ENCODE measurements around the gene C2orf92. TPM values are rescaled to one million over a fixed set of nuclear protein-coding genes. Genes with fewer than 3 reads are reported as not detected.

The C2orf92 gene
- total RNA-seq, 1 experiment from 2014 or later = 10.2 TPM

GRCh38 chr2:97663962-97664635 is 5.4 kb upstream of the C2orf92 start, which contains the start of gene ACTR1B:
ACTR1B (minus strand) TSS chr2:97664044; CDS start chr2:97663890, 154 bp downstream.
- H3K4me3 ChIP-seq (ENCODE audit: low read depth, low read length) = peak within 1 kb of the TSS; percentile 73
- H3K36me3 Mint-ChIP-seq (ENCODE audit: insufficient read depth, unreplicated experiment) = peaks cover 25% of the 10 kb centered on the region
- H3K9me3 Mint-ChIP-seq (ENCODE audit: unreplicated experiment) = no peaks in the 10 kb centered on the region
- peak within 1 kb of the TSS; percentile 94 for H3K4me3 Mint-ChIP-seq (ENCODE audit: unreplicated experiment)
- H3K9me3 ChIP-seq = no peaks in the 10 kb centered on the region
- no peaks in the 10 kb centered on the region; the same call in 1 of the 2 replicates for H3K36me3 ChIP-seq (ENCODE audit: control insufficient read depth, insufficient read depth, low read length)
- peak; percentile 99 for DNase-seq
- no peaks in the 10 kb centered on the region for H3K27me3 ChIP-seq (replicated peaks; ENCODE audit: control insufficient read depth, insufficient read depth, low read length)
- no TSS peak for BruUV-seq (replicated peaks)
- H3K27ac Mint-ChIP-seq (ENCODE audit: unreplicated experiment) = peak within 1 kb of the TSS; percentile 98
- H3K27me3 Mint-ChIP-seq (ENCODE audit: insufficient read depth, unreplicated experiment) = no peaks in the 10 kb centered on the region
- H3K4me1 ChIP-seq = peaks cover 6% of the 10 kb centered on the region
- ChIA-PET POLR2A (interaction anchor here (0.5 to 3.9 kb wide), 9 partner anchors 8 to 1329 kb away, joined by 3 to 82 read pairs (median 3); partner anchors contain the start of gene COX5B), CTCF (interaction anchor here (0.6 to 4.0 kb wide), 11 partner anchors 9 to 1895 kb away, joined by 3 to 42 read pairs (median 7); partner anchors contain the start of genes ANKRD36B and COX5B)
- H3K4me1 Mint-ChIP-seq (ENCODE audit: low read depth, unreplicated experiment) = peaks cover 11% of the 10 kb centered on the region
- intact Hi-C loops (cut with micrococcal nuclease; ENCODE audit: unreplicated experiment) = loop anchor here (1.0 kb wide), 3 partner anchors 19 to 74 kb away; no protein-coding TSS in a partner anchor
- TF ChIP-seq, protein P1, sequence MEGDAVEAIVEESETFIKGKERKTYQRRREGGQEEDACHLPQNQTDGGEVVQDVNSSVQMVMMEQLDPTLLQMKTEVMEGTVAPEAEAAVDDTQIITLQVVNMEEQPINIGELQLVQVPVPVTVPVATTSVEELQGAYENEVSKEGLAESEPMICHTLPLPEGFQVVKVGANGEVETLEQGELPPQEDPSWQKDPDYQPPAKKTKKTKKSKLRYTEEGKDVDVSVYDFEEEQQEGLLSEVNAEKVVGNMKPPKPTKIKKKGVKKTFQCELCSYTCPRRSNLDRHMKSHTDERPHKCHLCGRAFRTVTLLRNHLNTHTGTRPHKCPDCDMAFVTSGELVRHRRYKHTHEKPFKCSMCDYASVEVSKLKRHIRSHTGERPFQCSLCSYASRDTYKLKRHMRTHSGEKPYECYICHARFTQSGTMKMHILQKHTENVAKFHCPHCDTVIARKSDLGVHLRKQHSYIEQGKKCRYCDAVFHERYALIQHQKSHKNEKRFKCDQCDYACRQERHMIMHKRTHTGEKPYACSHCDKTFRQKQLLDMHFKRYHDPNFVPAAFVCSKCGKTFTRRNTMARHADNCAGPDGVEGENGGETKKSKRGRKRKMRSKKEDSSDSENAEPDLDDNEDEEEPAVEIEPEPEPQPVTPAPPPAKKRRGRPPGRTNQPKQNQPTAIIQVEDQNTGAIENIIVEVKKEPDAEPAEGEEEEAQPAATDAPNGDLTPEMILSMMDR (IDR thresholded peaks at IDR 0.05; ENCODE audit: insufficient read depth in 1 of 2, low read depth in 1 of 2, low read length in 1 of 2, severe bottlenecking in 1 of 2, unreplicated experiment in 1 of 2) = peak; percentile 65 to 75

DNA sequence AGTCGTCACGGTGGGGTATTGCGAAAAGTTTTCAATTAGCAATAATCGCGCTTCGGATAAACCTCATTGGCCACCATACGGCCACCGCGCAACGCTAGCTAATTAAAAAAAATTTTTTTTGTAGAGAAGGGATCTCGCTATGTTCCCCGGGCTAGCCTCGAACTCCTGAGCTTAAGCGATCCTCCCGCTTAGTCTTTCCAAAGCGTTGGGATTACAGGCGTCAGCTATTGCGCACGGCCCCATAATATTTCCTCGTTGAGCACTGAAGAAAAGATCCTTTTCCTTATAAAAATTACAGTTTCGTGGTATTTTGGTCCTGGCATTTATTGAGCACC is 4.9 kb upstream of the C2orf92 start:
- TF ChIP-seq, protein P1 (IDR thresholded peaks at IDR 0.05; ENCODE audit: insufficient read depth in 1 of 2, low read depth in 1 of 2, low read length in 1 of 2, severe bottlenecking in 1 of 2, unreplicated experiment in 1 of 2) = no peak
- peaks cover 11% of the 10 kb centered on the region for H3K4me1 Mint-ChIP-seq (ENCODE audit: low read depth, unreplicated experiment)
- Histone ChIP-seq H3K9me3 (no peaks in the 10 kb centered on the region), H3K27me3 (replicated peaks; ENCODE audit: control insufficient read depth, insufficient read depth, low read length) (no peaks in the 10 kb centered on the region), H3K4me1 (peaks cover 6% of the 10 kb centered on the region), H3K4me3 (ENCODE audit: low read depth, low read length) (peak overlapping the region; percentile 73), H3K36me3 (ENCODE audit: control insufficient read depth, insufficient read depth, low read length) (no peaks in the 10 kb centered on the region; the same call in 1 of the 2 replicates)
- POLR2A ChIA-PET = interaction anchor here (0.5 to 3.9 kb wide), 9 partner anchors 9 to 1329 kb away, joined by 3 to 82 read pairs (median 3); partner anchors contain the start of gene COX5B
- H3K27me3 Mint-ChIP-seq (ENCODE audit: insufficient read depth, unreplicated experiment) = no peaks in the 10 kb centered on the region
- H3K9me3 Mint-ChIP-seq (ENCODE audit: unreplicated experiment) = no peaks in the 10 kb centered on the region
- peak overlapping the region; percentile 98 for H3K27ac Mint-ChIP-seq (ENCODE audit: unreplicated experiment)
- CTCF ChIA-PET = interaction anchor here (0.8 to 4.0 kb wide), 8 partner anchors 11 to 84 kb away, joined by 4 to 42 read pairs (median 12); partner anchors contain the start of genes ANKRD36B and COX5B
- DNase-seq = no peak
- intact Hi-C loops (cut with micrococcal nuclease; ENCODE audit: unreplicated experiment) = loop anchor here (1.0 kb wide), 3 partner anchors 19 to 74 kb away; no protein-coding TSS in a partner anchor
- H3K4me3 Mint-ChIP-seq (ENCODE audit: unreplicated experiment) = peak overlapping the region; percentile 94
- peaks cover 23% of the 10 kb centered on the region for H3K36me3 Mint-ChIP-seq (ENCODE audit: insufficient read depth, unreplicated experiment)
- BruUV-seq (replicated peaks) = TSS peak; percentile 87

DNA sequence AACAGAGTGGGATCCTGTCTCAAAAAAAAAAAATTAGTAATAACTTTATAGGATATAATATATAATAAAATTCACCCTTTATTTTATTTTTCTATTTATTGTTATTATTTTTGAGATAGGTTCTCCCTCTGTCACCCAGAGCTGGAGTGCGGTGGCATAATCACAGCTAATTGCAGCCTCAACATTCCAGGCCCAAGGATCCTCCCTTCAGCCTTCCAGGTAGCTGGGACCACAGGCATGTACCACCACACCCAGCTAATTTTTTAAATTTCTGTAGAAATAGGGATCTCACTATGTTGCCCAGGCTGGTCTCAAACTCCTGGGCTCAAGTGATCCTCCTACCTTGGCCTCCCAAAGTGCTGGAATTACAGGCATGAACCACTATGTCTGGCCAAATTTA is 958 bp downstream of the C2orf92 start:
- H3K27ac Mint-ChIP-seq (ENCODE audit: unreplicated experiment) = no peak overlapping the region
- Histone ChIP-seq H3K27me3 (replicated peaks; ENCODE audit: control insufficient read depth, insufficient read depth, low read length) (no peaks in the 10 kb centered on the region), H3K4me3 (ENCODE audit: low read depth, low read length) (no peak overlapping the region), H3K9me3 (no peaks in the 10 kb centered on the region), H3K4me1 (peaks cover 6% of the 10 kb centered on the region), H3K36me3 (ENCODE audit: control insufficient read depth, insufficient read depth, low read length) (no peaks in the 10 kb centered on the region)
- DNase-seq = no peak
- H3K36me3 Mint-ChIP-seq (ENCODE audit: insufficient read depth, unreplicated experiment) = no peaks in the 10 kb centered on the region
- POLR2A ChIA-PET = no interaction called here
- H3K9me3 Mint-ChIP-seq (ENCODE audit: unreplicated experiment) = no peaks in the 10 kb centered on the region
- CTCF ChIA-PET = no interaction called here
- TF ChIP-seq, protein P1 (IDR thresholded peaks at IDR 0.05; ENCODE audit: insufficient read depth in 1 of 2, low read depth in 1 of 2, low read length in 1 of 2, severe bottlenecking in 1 of 2, unreplicated experiment in 1 of 2) = no peak
- no peak overlapping the region for H3K4me3 Mint-ChIP-seq (ENCODE audit: unreplicated experiment)
- H3K27me3 Mint-ChIP-seq (ENCODE audit: insufficient read depth, unreplicated experiment) = no peaks in the 10 kb centered on the region
- intact Hi-C loops (cut with micrococcal nuclease; ENCODE audit: unreplicated experiment) = no loop called here
- H3K4me1 Mint-ChIP-seq (ENCODE audit: low read depth, unreplicated experiment) = no peaks in the 10 kb centered on the region
- no TSS peak for BruUV-seq (replicated peaks)

All from Caco-2 (cell line).